ENCODE measurements around the gene IQSEC3.

Gene IQSEC3

DNA sequence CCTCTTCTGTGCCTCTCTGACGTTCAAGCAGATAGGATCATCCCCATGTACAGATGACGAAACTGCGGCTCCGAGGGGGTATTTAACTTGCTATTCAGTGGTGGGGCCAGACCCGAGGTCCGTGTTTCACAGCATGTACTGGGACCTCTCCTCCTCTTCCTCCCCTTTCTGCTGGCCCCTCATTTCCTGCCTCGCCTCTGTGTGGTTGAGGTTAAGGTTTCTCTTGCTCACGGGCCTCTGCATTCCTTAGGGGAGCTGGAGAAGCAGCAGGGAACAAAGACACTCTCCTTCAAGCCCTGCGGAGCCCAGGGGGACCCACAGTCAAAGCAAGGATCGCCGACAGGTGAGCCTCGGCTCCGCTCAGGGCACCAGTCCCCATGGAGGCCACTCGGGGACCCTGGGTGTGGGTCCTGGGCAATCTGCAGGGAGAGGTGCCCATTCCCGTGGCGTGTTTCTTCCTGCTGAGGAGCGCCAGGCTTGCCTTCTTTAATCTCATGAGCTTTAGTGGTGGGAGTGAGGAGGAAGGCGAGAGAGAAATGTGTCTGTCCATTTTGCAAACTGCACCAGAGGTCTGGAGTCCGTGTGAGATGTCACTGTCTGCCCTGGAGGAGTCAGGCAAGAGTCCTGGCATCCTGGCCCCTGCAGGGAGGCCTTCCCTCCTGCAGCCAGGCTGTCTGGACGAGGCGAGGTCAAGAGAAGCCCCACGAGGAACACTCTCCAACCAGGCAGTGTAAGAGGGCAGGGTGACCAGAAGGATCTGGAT lies 102.4 kb downstream of the IQSEC3 start:
- DNase-seq: peak; percentile 62

DNA sequence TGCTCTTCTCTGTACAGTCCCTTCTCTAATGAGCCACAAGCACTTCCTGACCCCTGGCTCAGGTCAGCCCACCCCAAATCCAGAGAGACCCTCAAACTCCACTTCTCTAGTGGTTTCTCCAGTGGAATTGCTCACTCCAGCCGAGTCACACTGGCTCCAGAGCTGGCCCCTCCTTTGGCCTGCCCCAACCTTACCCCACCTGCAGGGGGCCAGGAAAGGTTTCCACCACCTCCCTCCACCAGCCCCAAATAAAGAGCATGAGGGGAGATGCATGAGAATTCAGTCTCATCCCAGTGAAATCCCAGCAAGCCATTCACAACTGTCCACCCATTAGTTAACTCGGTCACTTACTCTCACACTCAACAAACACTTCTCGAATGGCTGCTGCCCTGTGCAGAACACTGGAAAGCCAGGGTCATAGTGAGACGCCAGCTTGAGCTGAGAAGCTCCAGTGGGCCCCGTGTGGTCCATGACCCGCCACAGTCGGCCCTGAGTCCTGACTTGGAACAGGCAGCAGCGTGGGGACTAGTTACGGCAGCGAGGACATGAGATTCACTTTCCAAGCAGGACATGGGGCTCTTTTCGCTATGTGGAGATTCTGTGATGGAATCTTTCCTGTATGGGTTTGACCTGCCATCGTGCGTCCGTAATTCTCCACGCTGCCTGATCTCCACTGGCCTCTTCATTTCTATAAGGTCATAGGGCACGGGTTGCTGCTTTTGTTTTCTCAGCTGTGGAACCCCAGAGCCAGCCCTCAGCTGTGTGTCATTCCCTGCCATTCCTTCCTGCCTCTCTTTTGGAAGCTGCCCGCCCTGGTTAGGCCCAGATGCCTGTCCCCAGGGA lies 103.2 kb downstream of the IQSEC3 start:
- no peak for DNase-seq

DNA sequence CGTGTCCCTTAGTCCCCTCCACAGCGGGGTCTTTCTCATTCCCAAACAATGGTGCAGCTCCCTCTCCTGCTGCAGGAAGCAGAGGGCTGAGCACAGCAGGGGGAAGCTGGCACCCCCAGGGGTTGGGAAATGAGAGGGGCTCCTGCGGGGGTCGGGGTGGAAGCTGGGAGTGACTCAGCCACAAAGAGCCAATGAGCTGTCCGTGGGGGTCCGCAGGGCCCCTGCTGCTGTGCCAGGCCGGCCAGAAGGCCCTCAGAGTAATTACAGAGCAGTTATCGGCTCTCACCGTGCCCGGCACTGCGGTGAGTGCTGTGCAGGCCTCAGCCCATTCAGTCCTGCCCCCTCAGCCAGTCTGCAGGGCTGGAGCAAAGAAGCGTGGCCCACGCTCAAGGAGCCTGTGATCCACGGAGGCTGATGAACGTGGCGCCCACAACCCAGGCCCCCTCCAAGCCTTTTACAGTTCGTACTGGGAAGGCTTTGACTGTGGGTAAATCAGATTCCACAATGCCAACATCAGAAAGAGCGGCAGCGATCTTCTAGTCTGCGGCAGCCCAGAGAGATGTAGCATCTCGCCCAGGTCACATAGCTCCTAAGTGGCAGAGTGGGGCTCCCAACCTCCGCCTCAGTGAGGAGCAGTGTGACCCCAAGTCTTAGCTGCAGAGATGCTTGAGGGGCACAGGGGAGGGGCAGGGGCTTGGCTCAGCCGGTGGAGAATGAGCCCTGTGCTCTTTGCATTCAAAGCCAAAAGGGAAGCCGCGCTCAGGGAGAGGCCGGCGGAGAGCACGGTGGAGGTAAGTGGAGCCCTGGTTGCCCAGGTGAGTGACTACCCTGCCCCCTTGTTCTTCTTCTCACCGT lies 104.0 kb downstream of the IQSEC3 start:
- DNase-seq: no peak

DNA sequence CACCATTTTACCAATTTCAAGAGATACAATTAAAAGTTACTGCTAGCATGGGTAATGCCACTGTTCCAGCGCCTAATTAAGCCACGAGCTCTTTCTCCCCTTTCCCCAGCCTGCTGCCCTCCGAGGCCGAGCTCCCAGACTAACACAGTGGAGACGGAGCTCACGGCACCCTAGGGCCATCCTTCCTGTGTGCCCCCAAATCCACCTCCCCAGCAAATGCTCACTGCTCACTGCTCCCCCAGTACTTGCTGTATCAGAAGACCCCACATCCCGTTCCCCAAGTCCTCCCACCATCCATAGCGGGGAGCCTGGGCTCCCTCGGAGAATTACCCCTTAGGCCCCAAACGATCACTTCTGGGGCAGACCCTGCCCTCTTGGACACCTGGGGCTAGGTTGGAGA lies 104.7 kb downstream of the IQSEC3 start:
- no peak for DNase-seq

DNA sequence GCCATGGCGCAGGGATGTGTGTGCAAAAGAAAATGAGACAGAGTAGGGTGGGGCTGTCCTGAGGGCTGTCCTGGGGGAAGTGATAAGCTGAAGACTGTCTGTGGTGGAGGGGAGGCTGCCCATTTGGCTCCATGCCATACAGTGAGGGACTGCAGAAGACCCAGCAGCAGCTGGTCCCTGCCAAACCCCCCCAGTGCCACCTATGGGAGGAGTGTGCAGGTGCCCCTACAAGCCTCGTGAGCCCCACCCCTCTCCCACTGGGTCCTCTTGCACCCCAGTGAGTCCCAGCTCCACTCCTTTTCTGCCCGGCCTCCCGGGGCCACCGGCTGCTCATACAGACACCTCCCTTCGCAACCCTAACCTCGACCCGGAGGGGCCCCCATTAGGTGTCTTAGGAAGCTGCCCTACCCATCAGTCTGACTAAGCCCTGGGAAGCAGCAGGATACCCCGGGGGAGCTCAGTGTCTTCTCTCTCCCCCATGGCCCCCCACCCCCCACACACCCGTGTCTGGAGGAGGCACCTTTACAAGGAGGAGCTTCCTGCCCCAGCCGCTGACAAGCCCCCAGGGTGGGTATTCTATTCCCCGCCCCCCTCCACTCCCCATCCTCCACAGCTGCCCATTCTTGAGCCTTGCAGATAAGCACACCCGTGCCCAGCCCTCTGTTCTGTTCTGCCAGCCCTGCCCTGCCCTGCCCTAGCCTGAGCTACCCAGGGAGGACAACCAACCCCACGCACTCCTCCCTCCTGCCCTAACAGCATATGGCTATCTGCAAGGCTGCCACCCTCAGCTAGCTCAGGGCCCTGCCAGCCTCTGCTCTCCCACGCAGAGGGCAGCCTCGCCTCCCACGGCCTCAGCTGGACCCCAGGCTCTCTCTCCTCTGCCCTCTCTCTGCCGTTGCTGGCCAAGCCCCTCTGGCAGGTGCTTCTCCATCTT lies 105.4 kb downstream of the IQSEC3 start:
- DNase-seq: no peak

DNA sequence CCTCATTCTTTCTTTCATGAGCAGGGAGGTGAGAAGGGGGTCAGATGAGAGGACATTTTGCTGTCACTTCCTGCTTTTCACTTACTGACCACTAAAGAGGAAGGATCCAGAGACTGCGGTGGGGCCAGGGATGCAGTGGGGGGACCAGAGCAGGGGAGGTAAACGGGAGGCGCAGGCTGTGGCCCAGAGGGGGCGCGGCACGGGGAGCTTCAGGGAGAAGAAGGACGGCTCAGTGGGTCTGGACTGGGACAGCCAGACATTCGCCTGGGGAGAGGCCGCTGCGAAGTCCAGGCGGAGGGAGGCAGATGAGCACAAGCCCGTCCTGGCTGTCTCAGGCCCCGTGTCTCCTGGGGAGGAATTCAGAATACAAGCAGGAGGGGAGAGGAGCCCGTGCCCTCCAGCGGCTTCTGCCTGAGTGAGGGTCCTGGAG lies 106.2 kb downstream of the IQSEC3 start:
- no peak for DNase-seq

DNA sequence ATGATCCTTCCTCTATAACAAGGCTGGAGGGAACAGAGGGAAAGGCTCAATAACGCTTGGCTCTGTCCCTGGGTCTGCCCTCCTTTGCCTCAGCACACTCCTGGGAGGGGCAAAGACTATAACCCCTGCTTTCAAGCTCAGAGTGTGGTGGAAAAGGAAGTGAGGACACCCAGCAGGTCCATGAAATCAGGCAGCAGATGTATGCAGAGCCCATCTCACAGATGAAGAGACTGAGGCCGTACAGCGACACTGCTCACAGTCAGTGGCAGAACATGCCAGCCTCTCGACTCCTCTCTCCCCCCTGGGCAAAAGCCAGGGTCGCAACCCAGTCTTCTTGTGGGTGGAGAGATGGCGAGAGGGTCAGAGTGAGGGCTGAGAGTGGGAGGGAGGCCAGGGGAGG lies 107.6 kb downstream of the IQSEC3 start:
- DNase-seq: no peak

DNA sequence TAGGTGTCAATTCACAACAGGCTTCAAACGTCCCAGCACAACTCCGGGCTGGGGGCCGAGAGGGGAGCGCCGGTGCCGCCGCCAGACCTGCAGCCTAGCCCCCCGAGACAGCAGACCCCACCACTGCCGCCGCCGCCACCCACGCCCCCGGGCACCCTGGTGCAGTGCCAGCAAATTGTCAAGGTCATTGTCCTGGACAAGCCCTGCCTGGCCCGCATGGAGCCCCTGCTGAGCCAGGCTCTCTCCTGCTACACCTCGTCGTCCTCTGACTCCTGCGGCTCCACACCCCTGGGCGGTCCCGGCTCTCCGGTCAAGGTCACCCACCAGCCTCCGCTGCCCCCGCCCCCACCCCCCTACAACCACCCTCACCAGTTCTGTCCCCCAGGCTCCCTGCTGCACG lies 108.0 kb downstream of the IQSEC3 start:
- DNase-seq: no peak

DNA sequence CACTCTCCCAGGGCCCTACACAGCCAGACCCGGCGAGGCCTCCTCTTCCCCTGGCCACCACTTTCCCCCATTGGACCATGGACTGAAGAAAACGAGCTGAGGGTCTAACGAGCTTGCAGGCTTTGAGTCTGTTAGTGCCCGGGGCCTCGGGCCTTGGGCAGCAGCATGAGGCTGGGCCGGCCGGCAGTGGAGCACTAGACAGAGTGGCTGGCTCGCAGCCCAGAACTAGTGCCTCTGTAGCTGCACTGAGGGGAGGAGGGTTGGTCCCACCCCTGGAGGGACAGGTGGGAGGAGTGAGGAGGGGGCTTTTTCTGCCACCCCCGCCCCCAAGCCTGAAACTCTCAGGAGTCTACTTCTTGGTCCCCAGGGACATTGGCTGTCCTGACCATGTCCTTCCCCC lies 108.7 kb downstream of the IQSEC3 start:
- no peak for DNase-seq

DNA sequence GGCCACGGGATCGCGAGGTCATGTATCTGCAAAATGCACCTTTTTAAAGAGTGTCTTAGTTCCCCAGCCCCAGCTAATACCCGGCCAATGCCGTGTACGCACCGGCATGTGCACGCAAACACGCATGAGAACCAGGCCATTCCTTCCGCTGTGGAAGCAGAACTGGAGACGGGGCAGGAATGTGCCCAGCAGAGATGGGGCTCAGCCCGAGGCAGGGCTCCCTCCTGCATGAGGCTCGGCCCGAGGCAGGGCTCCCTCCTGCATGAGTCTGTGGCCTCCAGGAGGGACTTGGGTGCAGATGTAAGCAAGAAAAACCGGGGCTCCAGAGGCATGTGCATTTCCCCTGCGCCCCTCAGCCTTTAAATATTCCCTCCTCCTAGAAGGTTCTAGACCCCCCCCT lies 109.2 kb downstream of the IQSEC3 start:
- DNase-seq: no peak

DNA sequence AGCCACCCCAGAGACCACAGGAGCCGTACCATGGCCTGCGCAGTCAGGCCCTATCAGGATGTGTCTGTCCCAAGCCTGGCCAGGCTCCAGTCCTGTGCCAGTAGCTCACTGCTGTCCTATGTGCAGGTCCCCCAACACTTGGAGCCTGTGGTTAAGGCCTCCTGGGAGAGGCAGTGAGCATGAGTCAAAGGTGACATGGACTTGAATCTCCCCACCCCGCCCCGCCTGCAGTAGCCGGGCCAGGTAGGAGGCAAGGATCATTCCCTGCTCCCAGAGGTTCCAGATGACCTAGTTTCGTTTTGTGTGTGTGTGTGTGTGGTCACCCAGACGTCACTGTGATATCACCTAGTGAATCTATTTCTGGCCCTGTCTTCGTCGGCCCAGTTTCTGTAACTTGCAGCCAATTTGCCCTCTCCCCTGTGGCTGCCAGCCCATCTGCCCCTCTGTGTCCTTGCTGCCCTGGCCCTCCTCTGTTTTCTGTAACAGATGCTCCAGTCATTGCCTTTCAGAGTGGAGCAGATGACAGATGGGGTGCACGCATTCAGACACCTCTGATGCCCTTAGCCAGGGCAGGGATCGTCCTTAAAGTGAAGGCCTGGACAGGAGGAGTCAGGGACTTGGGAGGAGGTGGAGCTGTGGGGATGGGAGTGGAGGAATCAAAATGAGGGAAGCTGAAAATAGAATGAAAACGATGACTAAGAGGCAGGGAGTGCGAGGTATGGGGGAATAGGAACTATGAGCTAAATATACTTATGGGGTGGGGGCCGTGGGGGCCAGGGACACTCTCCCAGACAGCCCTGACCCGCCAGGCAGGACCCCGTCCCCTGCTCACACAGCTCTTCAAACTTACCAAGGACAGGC lies 110.0 kb downstream of the IQSEC3 start:
- DNase-seq: peak; percentile 85

DNA sequence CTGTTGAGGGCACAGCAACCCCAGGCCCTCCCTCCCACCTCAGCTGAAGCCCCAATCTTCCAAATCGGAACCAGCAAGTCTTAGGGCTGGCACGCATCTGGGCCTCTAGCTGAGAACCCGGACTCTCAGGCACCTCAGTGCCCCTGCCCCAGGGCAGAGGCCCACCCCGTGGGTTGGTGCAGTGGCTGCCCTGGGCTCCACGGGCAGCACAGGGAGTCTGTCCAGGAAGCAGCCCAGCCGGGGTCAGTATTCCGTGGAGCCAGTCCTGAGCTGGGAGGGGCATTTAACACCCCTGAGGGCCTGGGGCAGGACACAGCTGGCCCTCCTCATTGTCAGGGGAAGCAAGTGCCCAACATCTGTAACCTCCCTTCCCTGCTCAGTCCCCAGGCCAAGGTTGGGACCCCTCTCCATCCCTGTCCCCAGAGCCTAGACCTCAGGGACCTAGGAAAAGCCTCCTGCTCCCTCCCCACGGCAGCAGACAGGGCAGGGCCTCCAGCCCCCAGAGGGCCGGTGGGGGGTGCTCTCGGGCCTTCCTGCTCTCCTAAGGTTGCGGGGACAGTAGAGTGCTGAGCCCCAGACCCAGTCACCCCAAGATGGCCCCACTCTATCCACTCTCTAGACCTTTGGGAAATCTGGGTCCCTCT lies 110.9 kb downstream of the IQSEC3 start:
- no peak for DNase-seq

DNA sequence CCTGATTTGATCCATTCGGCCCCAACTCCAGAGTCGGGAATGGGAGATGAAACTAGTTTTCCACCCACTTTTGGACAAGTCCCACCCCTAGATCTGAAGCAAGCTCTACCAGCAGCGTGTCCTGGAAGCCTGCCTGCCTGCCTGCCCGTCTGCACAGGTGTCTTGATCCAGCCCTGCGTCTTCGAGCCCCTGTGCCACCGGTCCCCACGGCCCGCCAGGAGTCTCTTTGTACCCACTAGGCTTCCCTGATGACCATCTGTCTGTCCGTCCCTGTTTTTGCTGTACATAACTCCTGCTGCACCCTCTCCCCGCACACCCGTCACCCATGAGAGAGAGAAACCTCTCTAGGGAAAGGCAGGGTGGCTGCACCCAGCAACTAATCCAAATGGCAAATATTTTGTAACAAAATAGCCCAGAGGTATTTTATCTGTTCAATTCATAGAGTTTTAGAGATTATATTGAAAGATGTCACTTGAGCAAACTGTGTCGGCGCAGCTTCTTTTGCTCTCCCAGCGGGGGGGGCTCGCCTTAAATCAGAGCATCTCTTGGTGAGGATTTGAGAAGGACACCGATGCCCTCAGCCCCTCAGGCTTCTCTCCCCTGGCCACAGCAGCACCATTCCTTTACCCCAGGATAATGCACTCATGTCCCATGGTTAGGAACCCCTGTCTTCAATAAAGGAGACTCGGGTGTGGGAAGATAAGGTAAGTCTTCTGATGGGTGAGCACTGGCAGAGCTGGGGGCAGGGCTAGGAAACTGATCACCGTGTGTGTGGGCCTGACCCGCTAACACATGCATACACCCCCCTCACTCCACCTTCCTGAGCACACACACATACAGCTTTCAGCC lies 111.6 kb downstream of the IQSEC3 start:
- DNase-seq: no peak

DNA sequence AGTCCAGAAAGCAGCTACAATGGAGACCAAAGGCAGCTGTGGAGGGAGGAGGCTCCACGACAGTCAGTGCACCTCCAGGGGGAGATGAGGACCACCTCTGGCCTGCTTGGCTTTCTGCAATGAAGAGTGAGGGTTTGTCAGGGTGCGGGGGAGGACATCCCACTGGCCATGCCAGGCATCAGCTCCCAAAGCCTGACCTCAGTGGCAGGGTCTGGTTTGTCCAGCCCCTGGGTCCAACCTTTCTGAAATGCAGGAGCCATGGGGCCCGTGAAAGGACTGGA lies 112.2 kb downstream of the IQSEC3 start:
- DNase-seq: no peak

DNA sequence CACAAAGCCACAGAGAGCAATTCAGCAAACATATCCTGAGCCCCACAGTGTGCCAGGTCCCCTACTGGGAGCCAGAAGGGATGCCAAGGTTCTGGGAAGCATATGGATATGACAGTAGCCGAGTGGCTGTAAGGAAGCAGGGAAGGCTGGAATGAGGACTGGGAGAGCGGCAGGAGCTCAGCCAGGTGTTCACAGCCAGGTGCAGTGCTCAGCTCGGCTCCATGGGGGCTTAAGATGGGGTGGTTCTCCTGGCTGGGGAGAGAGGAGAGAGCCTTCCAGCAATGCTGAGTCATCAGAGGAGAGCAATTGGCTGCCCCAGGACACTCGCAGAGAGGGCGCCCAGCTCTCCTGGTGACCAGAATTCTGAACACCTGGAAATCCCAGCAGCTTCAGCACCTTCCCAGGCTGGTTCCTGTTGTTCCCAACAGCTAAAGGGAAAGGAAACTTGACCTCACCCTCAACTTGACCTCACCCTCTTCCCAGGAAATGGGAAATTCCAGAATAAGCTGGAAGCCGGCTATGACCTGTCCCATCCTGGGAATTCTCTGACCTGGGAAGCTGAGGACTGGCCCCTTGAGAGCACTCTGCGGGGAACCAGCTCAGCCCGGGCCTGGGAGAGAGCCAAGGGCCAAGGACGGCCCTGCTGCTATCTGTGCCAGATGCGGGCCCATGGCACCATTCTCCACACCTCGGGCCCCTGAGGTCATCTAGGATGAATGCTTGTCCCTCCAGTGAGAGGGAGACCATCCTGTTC lies 112.7 kb downstream of the IQSEC3 start:
- DNase-seq: no peak

DNA sequence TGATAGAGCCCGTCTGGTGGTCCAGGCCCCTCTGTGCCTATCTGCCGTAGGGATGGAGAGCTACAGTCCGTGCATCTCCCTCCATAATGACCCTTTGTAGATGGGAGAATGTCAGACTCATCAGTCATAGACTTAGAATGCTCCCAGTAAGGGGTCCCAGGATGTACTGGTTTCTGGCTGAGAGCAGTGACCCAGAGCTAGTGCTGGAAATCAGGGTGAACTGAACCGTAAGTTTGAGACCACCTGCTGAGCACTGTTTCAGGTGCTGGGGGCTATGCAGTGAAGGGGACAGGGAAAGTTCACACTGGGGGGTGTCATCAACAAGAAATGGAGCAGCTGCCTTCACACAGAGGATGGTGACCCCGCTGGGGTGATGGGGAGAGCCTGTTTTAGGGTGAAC lies 113.3 kb downstream of the IQSEC3 start:
- DNase-seq: no peak

DNA sequence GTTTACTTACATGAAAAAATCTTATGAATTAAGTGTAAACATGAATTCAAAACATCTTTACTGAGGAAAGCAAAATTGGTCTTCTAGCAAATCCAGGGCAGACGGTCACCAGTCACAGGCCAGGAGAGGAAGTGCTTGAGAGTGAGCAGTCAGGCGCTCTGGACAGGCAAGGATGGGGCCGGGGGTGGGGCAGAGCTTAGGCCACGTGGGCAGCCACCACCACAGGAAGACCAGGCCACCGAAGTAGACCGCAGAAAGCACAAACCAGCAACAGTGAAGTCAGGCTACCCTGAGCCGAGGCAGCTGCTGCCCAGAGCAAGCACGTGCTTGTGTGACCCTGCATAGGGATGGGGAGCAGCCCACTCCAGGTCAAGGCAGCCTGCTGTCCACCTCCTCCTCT lies 113.9 kb downstream of the IQSEC3 start:
- no peak for DNase-seq

DNA sequence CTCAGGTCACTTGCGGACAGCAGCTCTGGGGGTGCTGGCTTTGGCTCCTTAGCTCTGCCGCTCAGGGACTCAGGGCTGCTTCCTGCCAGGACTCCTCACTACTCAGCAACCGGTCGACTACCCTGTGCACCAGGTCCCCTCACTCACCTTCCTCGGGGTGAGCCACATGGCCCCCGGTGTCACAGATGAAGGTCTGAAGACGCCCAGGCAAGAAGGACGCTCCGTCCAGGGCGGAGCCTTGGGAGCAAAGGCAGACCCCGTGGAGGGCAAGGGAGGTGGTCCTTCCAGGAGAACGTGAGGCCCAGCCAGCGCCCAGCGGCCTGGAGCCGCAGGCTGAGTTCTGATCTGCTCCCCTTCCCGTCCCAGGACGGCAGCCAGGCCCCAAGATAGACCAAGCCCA lies 115.4 kb downstream of the IQSEC3 start:
- no peak for DNase-seq

DNA sequence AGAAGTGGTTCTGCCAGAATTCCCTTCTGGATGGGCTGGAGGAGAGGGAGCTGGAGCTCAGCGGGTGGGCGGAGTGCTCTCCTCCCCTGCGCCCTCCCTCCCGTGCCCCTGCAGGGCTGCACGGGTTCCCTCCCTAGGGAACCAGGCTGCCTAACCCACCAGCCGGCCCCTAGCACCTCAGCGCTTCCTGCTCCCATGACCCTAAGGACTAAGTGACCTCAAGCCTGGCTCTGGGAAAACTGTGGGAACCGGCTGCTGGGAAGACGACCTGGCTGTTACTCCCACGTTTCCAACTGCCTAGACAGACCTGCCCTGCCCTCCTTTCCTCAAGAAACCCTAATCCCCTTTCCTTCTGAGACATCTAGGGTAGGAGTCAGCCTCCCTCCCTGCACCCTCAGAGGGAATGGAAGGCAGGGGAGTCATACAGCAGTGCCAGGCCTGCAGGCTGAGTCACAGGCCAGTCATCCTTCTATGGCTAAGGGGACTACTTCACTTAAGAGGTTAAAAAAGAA lies 115.9 kb downstream of the IQSEC3 start:
- DNase-seq: peak; percentile 87
